ENCODE measurements around the gene FALEC. TPM values are rescaled to one million over a fixed set of nuclear protein-coding genes. Genes with fewer than 3 reads are reported as not detected.

The FALEC gene
- total RNA-seq, 2 donors from 2014 or later = not detected

DNA sequence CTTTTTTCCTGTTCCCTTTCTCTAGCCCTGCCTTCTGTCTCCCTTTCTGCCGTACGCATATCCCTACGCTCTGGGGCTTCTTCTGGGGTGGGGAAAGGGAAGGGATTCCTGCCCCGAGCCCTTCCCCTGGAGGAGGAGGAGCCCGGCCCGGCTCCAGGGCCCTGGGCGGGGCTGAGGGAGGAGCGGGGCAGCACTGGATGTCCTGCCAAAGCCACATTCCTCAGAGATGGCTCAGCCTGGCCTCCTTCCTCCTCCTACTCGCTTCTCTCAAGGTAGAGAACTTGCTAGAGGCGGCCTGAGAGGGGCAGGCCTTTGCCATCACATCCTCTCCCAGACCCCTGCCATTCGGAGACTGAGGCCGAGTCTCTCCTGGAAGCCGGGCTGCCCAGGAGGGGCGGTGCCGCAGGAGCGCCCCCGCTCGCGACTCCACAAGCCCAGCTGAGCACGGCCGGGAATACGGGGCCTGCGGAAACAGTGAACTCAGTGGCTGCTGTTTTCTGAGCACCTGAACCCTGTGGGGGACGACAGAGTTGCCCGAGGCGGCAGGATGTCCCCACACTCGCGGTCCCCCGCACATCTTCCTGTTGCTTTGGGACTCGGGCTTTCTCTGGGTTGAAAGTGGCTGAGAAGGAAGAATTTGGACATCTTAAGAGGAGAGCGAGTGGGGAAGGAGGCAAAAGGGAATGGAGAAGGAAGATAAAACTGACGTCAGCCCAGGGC is 45.9 kb downstream of the FALEC start:
- peak; percentile 97 for DNase-seq (ENCODE audit: low spot score)
- Histone ChIP-seq H3K27me3 (no peaks in the 10 kb centered on the region), H3K36me3 (peaks cover 15% of the 10 kb centered on the region), H3K4me3 (peak overlapping the region; percentile 54 to 58), H3K9me3 (no peaks in the 10 kb centered on the region), H3K27ac (peak overlapping the region; percentile 98 to 100), H3K4me1 (peaks cover 0 to 81% of the 10 kb centered on the region in 2 donors)
- TF ChIP-seq, protein P1, sequence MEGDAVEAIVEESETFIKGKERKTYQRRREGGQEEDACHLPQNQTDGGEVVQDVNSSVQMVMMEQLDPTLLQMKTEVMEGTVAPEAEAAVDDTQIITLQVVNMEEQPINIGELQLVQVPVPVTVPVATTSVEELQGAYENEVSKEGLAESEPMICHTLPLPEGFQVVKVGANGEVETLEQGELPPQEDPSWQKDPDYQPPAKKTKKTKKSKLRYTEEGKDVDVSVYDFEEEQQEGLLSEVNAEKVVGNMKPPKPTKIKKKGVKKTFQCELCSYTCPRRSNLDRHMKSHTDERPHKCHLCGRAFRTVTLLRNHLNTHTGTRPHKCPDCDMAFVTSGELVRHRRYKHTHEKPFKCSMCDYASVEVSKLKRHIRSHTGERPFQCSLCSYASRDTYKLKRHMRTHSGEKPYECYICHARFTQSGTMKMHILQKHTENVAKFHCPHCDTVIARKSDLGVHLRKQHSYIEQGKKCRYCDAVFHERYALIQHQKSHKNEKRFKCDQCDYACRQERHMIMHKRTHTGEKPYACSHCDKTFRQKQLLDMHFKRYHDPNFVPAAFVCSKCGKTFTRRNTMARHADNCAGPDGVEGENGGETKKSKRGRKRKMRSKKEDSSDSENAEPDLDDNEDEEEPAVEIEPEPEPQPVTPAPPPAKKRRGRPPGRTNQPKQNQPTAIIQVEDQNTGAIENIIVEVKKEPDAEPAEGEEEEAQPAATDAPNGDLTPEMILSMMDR (IDR thresholded peaks at IDR 0.05) = peak; percentile 5 to 36

DNA sequence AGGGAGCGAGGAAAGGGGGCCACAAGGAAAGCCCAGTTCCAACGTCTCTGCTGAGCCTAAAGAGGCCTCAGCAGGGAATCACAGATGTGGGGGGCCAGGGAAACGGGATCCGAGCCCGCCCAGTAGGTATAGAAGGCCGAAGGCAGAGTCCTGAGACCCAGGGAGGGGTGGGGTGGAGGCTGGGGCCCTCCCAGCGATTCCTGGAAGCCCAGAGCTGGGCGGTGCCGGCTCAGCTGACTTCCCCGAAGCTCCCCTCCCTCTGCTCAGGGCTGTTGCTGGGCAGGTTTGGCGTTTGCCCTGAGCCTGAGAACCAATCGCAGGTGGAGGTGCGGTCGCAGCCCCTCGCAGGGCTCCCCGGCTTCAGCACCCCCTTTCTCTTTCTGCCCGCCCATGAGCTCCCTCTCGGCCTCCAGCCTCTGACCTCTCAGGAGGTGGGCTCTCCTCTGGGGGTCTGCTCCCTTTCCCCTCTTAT is 46.5 kb downstream of the FALEC start:
- Histone ChIP-seq H3K27ac (peak overlapping the region; percentile 98 to 100), H3K4me1 (peaks cover 0 to 87% of the 10 kb centered on the region in 2 donors), H3K27me3 (no peaks in the 10 kb centered on the region), H3K36me3 (peaks cover 12% of the 10 kb centered on the region), H3K4me3 (peak overlapping the region; percentile 54 to 58), H3K9me3 (no peaks in the 10 kb centered on the region)
- TF ChIP-seq, protein P1 (IDR thresholded peaks at IDR 0.05) = no peak
- peak; percentile 94 for DNase-seq (ENCODE audit: low spot score)

DNA sequence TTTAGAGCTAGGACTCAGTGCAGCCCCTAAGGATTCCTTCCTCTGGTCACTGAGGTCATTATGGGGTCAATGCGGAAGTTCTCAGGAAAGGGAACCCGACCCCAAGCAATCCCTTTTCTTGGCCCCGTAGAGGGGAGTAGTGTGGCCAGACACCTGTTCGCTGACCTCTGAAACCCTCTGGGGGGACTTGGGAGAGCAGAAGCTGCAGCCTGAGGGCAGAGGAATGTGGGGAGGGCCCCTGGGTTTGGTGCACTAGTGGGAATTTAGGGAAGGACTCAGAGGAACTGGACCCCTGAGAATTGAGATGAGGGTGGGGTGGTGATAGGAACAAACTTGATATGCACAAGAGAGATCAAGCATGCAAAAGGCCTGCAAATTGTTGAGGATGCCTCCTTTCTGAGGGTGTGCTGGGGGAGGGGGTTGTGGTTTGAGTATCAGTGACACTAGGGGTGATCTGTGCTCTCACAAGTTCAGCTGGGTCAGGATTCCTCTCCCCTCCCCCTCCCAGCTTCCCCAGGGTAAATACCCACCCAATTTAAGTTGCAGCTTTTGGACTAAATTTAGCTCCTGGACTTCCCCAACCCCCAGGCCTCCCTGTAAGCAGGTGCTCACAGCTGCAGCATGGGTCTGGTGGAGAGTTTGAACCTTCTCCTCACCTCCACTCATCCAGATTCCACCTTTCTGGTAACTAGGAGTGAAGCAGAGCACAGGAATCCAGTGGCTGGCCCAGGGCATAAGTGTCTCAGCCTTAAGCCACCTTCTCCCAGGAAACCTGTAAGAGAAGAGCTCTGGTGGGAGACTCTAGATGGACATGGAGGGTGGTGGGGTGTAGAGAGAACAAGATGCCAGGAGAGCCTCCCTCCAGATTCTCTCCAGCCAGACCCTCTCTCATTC is 47.1 kb downstream of the FALEC start:
- Histone ChIP-seq H3K4me3 (peak overlapping the region; percentile 20 to 58), H3K9me3 (no peaks in the 10 kb centered on the region), H3K4me1 (peaks cover 0 to 94% of the 10 kb centered on the region in 2 donors), H3K36me3 (peaks cover 5% of the 10 kb centered on the region), H3K27ac (peak overlapping the region; percentile 98 to 100), H3K27me3 (no peaks in the 10 kb centered on the region)
- no peak for DNase-seq (ENCODE audit: low spot score)
- TF ChIP-seq, protein P1 (IDR thresholded peaks at IDR 0.05) = no peak

DNA sequence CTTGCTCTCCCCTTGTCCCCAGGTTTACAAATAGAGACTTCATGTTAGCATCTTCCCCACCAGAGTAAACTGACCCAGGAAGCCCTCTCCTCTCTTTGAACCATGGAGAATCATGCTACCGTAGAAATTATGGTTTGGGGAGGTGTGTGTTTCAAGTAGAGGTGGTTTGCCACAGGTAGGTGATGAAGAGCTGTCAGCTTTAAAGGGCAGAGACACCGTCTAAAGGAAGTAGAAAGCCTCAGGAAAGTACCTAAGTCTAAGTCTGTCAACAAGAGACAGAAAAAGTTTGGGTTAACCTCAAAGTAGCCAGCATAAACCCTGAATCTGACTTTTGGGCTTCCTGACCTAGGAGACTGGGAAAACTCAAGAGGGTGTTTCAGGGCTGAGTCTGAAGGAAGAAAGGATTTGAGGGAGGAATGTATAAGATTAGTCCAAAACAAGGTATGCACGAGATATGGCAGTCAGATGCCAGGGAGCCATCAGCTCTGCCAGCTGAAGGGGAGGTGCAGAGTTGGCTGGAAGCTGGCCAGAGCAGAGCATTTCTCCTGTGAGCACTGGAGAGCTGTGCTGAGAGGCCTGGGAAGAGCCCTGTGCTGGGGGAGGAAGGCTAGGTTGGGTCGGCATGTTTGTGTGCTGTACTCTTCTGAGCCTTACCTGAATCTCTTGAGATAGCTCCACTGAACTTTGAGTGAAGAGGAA is 47.9 kb downstream of the FALEC start:
- TF ChIP-seq, protein P1 (IDR thresholded peaks at IDR 0.05) = no peak
- Histone ChIP-seq H3K36me3 (no peaks in the 10 kb centered on the region), H3K9me3 (no peaks in the 10 kb centered on the region), H3K27me3 (no peaks in the 10 kb centered on the region), H3K27ac (peak overlapping the region; percentile 98 to 100), H3K4me1 (peaks cover 0 to 94% of the 10 kb centered on the region in 2 donors), H3K4me3 (no peak overlapping the region)
- no peak for DNase-seq (ENCODE audit: low spot score)

All from right atrium auricular region (tissue), 2 donors.